ENCODE measurements around the gene VPS33A. TPM values are rescaled to one million over a fixed set of nuclear protein-coding genes. Genes with fewer than 3 reads are reported as not detected.

VPS33A gene
- total RNA-seq, 1 experiment from 2014 or later: 18.9 TPM

- H3K4me3 Mint-ChIP-seq (ENCODE audit: low read depth, unreplicated experiment): no peak overlapping the region
- DNase-seq: no peak
- intact Hi-C loops (cut with micrococcal nuclease; ENCODE audit: unreplicated experiment): no loop called here
- CTCF ChIA-PET: no interaction called here
- H3K4me1 Mint-ChIP-seq (ENCODE audit: low read depth, unreplicated experiment): no peaks in the 10 kb centered on the region
- TF ChIP-seq CTCF (IDR thresholded peaks at IDR 0.05; ENCODE audit: unreplicated experiment): no peak
- peaks cover 46% of the 10 kb centered on the region for H3K36me3 Mint-ChIP-seq (ENCODE audit: insufficient read depth, unreplicated experiment)
- H3K27me3 Mint-ChIP-seq (ENCODE audit: unreplicated experiment): no peaks in the 10 kb centered on the region
- H3K27ac Mint-ChIP-seq (ENCODE audit: unreplicated experiment): no peak overlapping the region
- no TSS peak for BruUV-seq (replicated peaks)
- H3K9me3 Mint-ChIP-seq (ENCODE audit: low read depth, unreplicated experiment): no peaks in the 10 kb centered on the region
Measured at GRCh38 chr12:122303068-122303467, 36.8 kb upstream of the VPS33A start.

GRCh38 chr12:122298071-122298748 is 31.9 kb upstream of the VPS33A start:
- H3K27ac Mint-ChIP-seq (ENCODE audit: unreplicated experiment): no peak overlapping the region
- CTCF ChIA-PET: no interaction called here
- intact Hi-C loops (cut with micrococcal nuclease; ENCODE audit: unreplicated experiment): no loop called here
- no TSS peak for BruUV-seq (replicated peaks)
- no peaks in the 10 kb centered on the region for H3K9me3 Mint-ChIP-seq (ENCODE audit: low read depth, unreplicated experiment)
- H3K36me3 Mint-ChIP-seq (ENCODE audit: insufficient read depth, unreplicated experiment): peaks cover 35% of the 10 kb centered on the region
- no peaks in the 10 kb centered on the region for H3K4me1 Mint-ChIP-seq (ENCODE audit: low read depth, unreplicated experiment)
- H3K27me3 Mint-ChIP-seq (ENCODE audit: unreplicated experiment): no peaks in the 10 kb centered on the region
- no peak for DNase-seq
- no peak overlapping the region for H3K4me3 Mint-ChIP-seq (ENCODE audit: low read depth, unreplicated experiment)
- TF ChIP-seq CTCF (IDR thresholded peaks at IDR 0.05; ENCODE audit: unreplicated experiment): no peak

GRCh38 chr12:122297494-122297893 is 31.2 kb upstream of the VPS33A start:
- CTCF ChIA-PET: no interaction called here

GRCh38 chr12:122295877-122296276 is 29.6 kb upstream of the VPS33A start:
- no peaks in the 10 kb centered on the region for H3K4me1 Mint-ChIP-seq (ENCODE audit: low read depth, unreplicated experiment)

More at GRCh38 chr12:122297494-122297893, 31.2 kb upstream of the VPS33A start:
- TF ChIP-seq CTCF (IDR thresholded peaks at IDR 0.05; ENCODE audit: unreplicated experiment): no peak
- H3K4me1 Mint-ChIP-seq (ENCODE audit: low read depth, unreplicated experiment): no peaks in the 10 kb centered on the region
- no peak overlapping the region for H3K27ac Mint-ChIP-seq (ENCODE audit: unreplicated experiment)
- DNase-seq: no peak
- BruUV-seq (replicated peaks): no TSS peak
- peaks cover 33% of the 10 kb centered on the region for H3K36me3 Mint-ChIP-seq (ENCODE audit: insufficient read depth, unreplicated experiment)
- H3K9me3 Mint-ChIP-seq (ENCODE audit: low read depth, unreplicated experiment): no peaks in the 10 kb centered on the region
- no peaks in the 10 kb centered on the region for H3K27me3 Mint-ChIP-seq (ENCODE audit: unreplicated experiment)
- no peak overlapping the region for H3K4me3 Mint-ChIP-seq (ENCODE audit: low read depth, unreplicated experiment)
- intact Hi-C loops (cut with micrococcal nuclease; ENCODE audit: unreplicated experiment): no loop called here

More at GRCh38 chr12:122295877-122296276, 29.6 kb upstream of the VPS33A start:
- no peaks in the 10 kb centered on the region for H3K9me3 Mint-ChIP-seq (ENCODE audit: low read depth, unreplicated experiment)
- no peak overlapping the region for H3K4me3 Mint-ChIP-seq (ENCODE audit: low read depth, unreplicated experiment)
- no peak for TF ChIP-seq CTCF (IDR thresholded peaks at IDR 0.05; ENCODE audit: unreplicated experiment)
- BruUV-seq (replicated peaks): no TSS peak
- intact Hi-C loops (cut with micrococcal nuclease; ENCODE audit: unreplicated experiment): no loop called here
- CTCF ChIA-PET: interaction anchor here (1.1 kb wide), 1 partner anchor 111 kb away, joined by 16 read pairs; no protein-coding TSS in a partner anchor
- no peaks in the 10 kb centered on the region for H3K27me3 Mint-ChIP-seq (ENCODE audit: unreplicated experiment)
- DNase-seq: no peak
- peaks cover 21% of the 10 kb centered on the region for H3K36me3 Mint-ChIP-seq (ENCODE audit: insufficient read depth, unreplicated experiment)
- H3K27ac Mint-ChIP-seq (ENCODE audit: unreplicated experiment): no peak overlapping the region

Measured in Calu3 (cell line).